GM21360 (cell line): ENCODE results near the gene MFAP4.

Source experiments
- ATAC-seq: cut with Tn5 transposase; IDR thresholded peaks from one replicate; pipeline ENCODE4 v1.9.1; 2021; ENCODE audit warnings: mild to moderate bottlenecking, moderate library complexity; ENCODE audit not compliant: unreplicated experiment

The MFAP4 gene

GRCh38 chr17:19410875-19411620 lies 24.1 kb upstream of the MFAP4 start, which contains the start of gene RNF112:
Gene RNF112 (plus strand): TSS chr17:19411232. CDS start chr17:19411409, 177 bp downstream.
- ATAC-seq: no peak

GRCh38 chr17:19410091-19410490 lies 23.1 kb upstream of the MFAP4 start:
- ATAC-seq: no peak

GRCh38 chr17:19409509-19409908 lies 22.5 kb upstream of the MFAP4 start:
- ATAC-seq: no peak

GRCh38 chr17:19409066-19409465 lies 22.1 kb upstream of the MFAP4 start:
- no peak for ATAC-seq

GRCh38 chr17:19408346-19408710 lies 21.3 kb upstream of the MFAP4 start:
- ATAC-seq: no peak

- ATAC-seq: no peak
Observed at GRCh38 chr17:19407601-19408345, 20.8 kb upstream of the MFAP4 start.

GRCh38 chr17:19405114-19405513 lies 18.1 kb upstream of the MFAP4 start:
- ATAC-seq: no peak

- ATAC-seq: no peak
Observed at GRCh38 chr17:19404264-19404663, 17.3 kb upstream of the MFAP4 start.

- no peak for ATAC-seq
Observed at GRCh38 chr17:19403021-19403420, 16.0 kb upstream of the MFAP4 start.

GRCh38 chr17:19402171-19402570 lies 15.2 kb upstream of the MFAP4 start:
- ATAC-seq: no peak

GRCh38 chr17:19401321-19402010 lies 14.5 kb upstream of the MFAP4 start:
- no peak for ATAC-seq

GRCh38 chr17:19399750-19400450 lies 12.9 kb upstream of the MFAP4 start:
- no peak for ATAC-seq

GRCh38 chr17:19398301-19399181 lies 11.6 kb upstream of the MFAP4 start:
- ATAC-seq: no peak

- no peak for ATAC-seq
Observed at GRCh38 chr17:19397556-19398041, 10.6 kb upstream of the MFAP4 start.

GRCh38 chr17:19392303-19392702 lies 5.3 kb upstream of the MFAP4 start:
- ATAC-seq: no peak

- ATAC-seq: no peak
Observed at GRCh38 chr17:19391432-19391831, 4.4 kb upstream of the MFAP4 start.

- no peak for ATAC-seq
Observed at GRCh38 chr17:19390951-19391350, 4.0 kb upstream of the MFAP4 start.

- ATAC-seq: no peak
Observed at GRCh38 chr17:19388791-19389785, 2.1 kb upstream of the MFAP4 start.
